Endothelial cell of umbilical vein (primary cell): ENCODE data around the gene CARMIL1. TPM values are rescaled to one million over a fixed set of nuclear protein-coding genes. Genes with fewer than 3 reads are reported as not detected.

Experiments
- BruUV-seq: library from RNA; stranded (reverse); fragments of 400-500 nt; replicated peaks from 2 replicates; lab custom pipeline; 2021; lab: Mats Ljungman, UMichigan
- CTCF ChIA-PET: fragments of 300-600, 350-600 bp; sonication (Branson Sonifier 250); formaldehyde crosslinking; loops from one replicate; lab custom pipeline; 2021; ENCODE audit warnings: antibody characterized with exemption, inconsistent platforms; lab: Charles Lee
- POLR2A ChIA-PET: fragments of 300-600, 350-600 bp; sonication (Branson Sonifier 250); formaldehyde crosslinking; loops from one replicate; lab custom pipeline; 2021; ENCODE audit warnings: antibody characterized with exemption, inconsistent platforms; lab: Charles Lee
- DNase-seq: peaks from one replicate; pipeline ENCODE4 v3.0.0-alpha.2; 2011; ENCODE audit warnings: low read depth, low spot score
- FAIRE-seq: peaks from 2 replicates; lab custom pipeline; 2011; peaks lifted over from hg19 to GRCh38; lab: Jason Lieb, UNC
- H2AFZ ChIP-seq: 2 replicates; pipeline ENCODE4 v1.6.0; 2012; ENCODE audit warnings: low read depth, low read length, control low read depth, inconsistent platforms
- H3K27ac ChIP-seq: 2 replicates; pipeline ENCODE4 v1.5.1; 2011; ENCODE audit warnings: low read depth, mild to moderate bottlenecking, control low read depth, low read length, moderate library complexity; ENCODE audit not compliant: insufficient read depth
- H3K27me3 ChIP-seq, 2 experiments: 2 replicates each; pipeline versions ENCODE4 v1.6.0 to v1.6.1; 2011; ENCODE audit warnings: low read length in 2 of 2, mixed read lengths in 1 of 2; ENCODE audit not compliant: control insufficient read depth in 2 of 2, insufficient read depth in 2 of 2
- H3K36me3 ChIP-seq, 2 experiments: 2 replicates in 1 of 2; 3 replicates in 1 of 2; pipeline ENCODE4 v1.5.1; 2011; ENCODE audit warnings: low read length in 2 of 2, mild to moderate bottlenecking in 1 of 2, moderate library complexity in 1 of 2; ENCODE audit not compliant: control insufficient read depth in 2 of 2, insufficient read depth in 2 of 2; ENCODE audit errors: extremely low read depth in 1 of 2
- H3K4me1 ChIP-seq: 3 replicates; pipeline ENCODE4 v1.5.1; 2011; ENCODE audit warnings: mild to moderate bottlenecking, low read length; ENCODE audit not compliant: control insufficient read depth, insufficient read depth; ENCODE audit errors: extremely low read depth
- H3K4me2 ChIP-seq: 2 replicates; pipeline ENCODE4 v1.6.1; 2011; ENCODE audit warnings: low read length, control low read depth, mixed read lengths; ENCODE audit not compliant: insufficient read depth
- H3K4me3 ChIP-seq, 3 experiments: fragments of 200-600 bp in 1 of 3; sonication (generic), shearing (Covaris generic) in 1 of 3; replicated peaks in 1 of 3; 2 replicates each; pipeline ENCODE4 v1.5.1; 2011 to 2016; ENCODE audit warnings: control low read depth in 3 of 3, low read length in 3 of 3, mild to moderate bottlenecking in 2 of 3, inconsistent platforms in 1 of 3, low read depth in 1 of 3, moderate library complexity in 1 of 3; ENCODE audit not compliant: insufficient read depth in 1 of 3
- H3K79me2 ChIP-seq: 2 replicates; pipeline ENCODE4 v1.6.0; 2012; ENCODE audit warnings: low read length, inconsistent platforms; ENCODE audit not compliant: control insufficient read depth, insufficient read depth
- H3K9ac ChIP-seq: replicated peaks from 2 replicates; pipeline ENCODE3; 2011; ENCODE audit warnings: low read length, control low read depth; ENCODE audit not compliant: insufficient read depth; ENCODE audit errors: extremely low read depth
- H3K9me1 ChIP-seq: replicated peaks from 3 replicates; pipeline ENCODE4 v1.6.0; 2011; ENCODE audit warnings: mild to moderate bottlenecking, low read length; ENCODE audit not compliant: control insufficient read depth, insufficient read depth; ENCODE audit errors: extremely low read depth
- H3K9me3 ChIP-seq: replicated peaks from 2 replicates; pipeline ENCODE4 v1.5.1; 2012; ENCODE audit warnings: low read length, inconsistent platforms; ENCODE audit not compliant: control insufficient read depth, insufficient read depth
- H4K20me1 ChIP-seq: replicated peaks from 2 replicates; pipeline ENCODE3; 2011; ENCODE audit warnings: mild to moderate bottlenecking, low read length; ENCODE audit not compliant: control insufficient read depth, insufficient read depth; ENCODE audit errors: extremely low read depth
- EZH2 ChIP-seq: IDR thresholded peaks from 2 replicates; pipeline ENCODE4 v1.6.1; 2012; ENCODE audit warnings: borderline replicate concordance, low read depth, mild to moderate bottlenecking, moderate library complexity, low read length, inconsistent platforms; ENCODE audit not compliant: severe bottlenecking
- FOS ChIP-seq: IDR thresholded peaks from 2 replicates; pipeline ENCODE4 v1.6.1; 2011; ENCODE audit warnings: mild to moderate bottlenecking, low read length, moderate library complexity, borderline replicate concordance; ENCODE audit not compliant: insufficient read depth
- GATA2 ChIP-seq: IDR thresholded peaks from 2 replicates; pipeline ENCODE4 v1.7.0; 2011; ENCODE audit warnings: low read depth, mild to moderate bottlenecking, moderate library complexity, mixed read lengths, low read length; ENCODE audit not compliant: insufficient read length, insufficient read depth
- JUN ChIP-seq: IDR thresholded peaks from 2 replicates; pipeline ENCODE4 v1.6.1; 2011; ENCODE audit warnings: borderline replicate concordance, low read depth; ENCODE audit not compliant: insufficient read length, insufficient read depth
- MAX ChIP-seq: IDR thresholded peaks from 2 replicates; pipeline ENCODE4 v1.6.1; 2011; ENCODE audit not compliant: insufficient read depth, insufficient read length
- MYC ChIP-seq: IDR thresholded peaks from one replicate; pipeline ENCODE4 v1.6.1; 2011; ENCODE audit warnings: mild to moderate bottlenecking, low read depth, low read length
- POLR2A ChIP-seq: IDR thresholded peaks from 2 replicates; pipeline ENCODE4 v1.6.1; 2012; ENCODE audit warnings: low read depth, mild to moderate bottlenecking, control low read depth, low read length
- POLR2AphosphoS5 ChIP-seq: IDR thresholded peaks from 2 replicates; pipeline ENCODE4 v1.6.1; 2012; ENCODE audit warnings: low read depth, mild to moderate bottlenecking, control low read depth, low read length, moderate library complexity; ENCODE audit not compliant: insufficient read depth
- dilution Hi-C: fragments of 300-500 bp; cut with MboI; formaldehyde crosslinking; loops from one replicate; pipeline ENCODE4 v1.15.0; 2019; ENCODE audit warnings: low sequenced_read_pairs; ENCODE audit not compliant: extremely low pct_ligation_motif_present
- intact Hi-C: fragments of 100-400 bp; cut with micrococcal nuclease; formaldehyde crosslinking; loops from one replicate; pipeline ENCODE4 v1.10.0; 2022
- polyA plus RNA-seq, 4 experiments: library from polyadenylated mRNA; depleted of rRNA in 3 of 4; stranded (reverse) in 3 of 4; unstranded in 1 of 4; fragments of >200 nt; gene quantifications; 2 replicates each; pipeline versions ENCODE4 v1.2.1 to v1.2.3, GENCODE V29; 2011 to 2012; ENCODE audit warnings: missing spikeins in 1 of 4
- total RNA-seq: library from RNA; stranded (reverse); gene quantifications from 2 replicates; pipeline ENCODE4 v1.2.3, GENCODE V29; 2021
- TF ChIP-seq, protein P1 (sequence below), 2 donors: IDR thresholded peaks; 1 replicate in 1 of 2; 2 replicates in 1 of 2; pipeline ENCODE4 v1.5.1; 2011; ENCODE audit warnings: low read length in 2 of 2, mild to moderate bottlenecking in 2 of 2, moderate library complexity in 2 of 2, control low read depth in 1 of 2, inconsistent platforms in 1 of 2, low read depth in 1 of 2; ENCODE audit not compliant: insufficient read depth in 1 of 2; ENCODE audit errors: extremely low read depth in 1 of 2

The CARMIL1 gene
- total and polyA plus RNA-seq, 2 donors (not counting 3 experiments of a cell fraction or from before 2014, with no cell fraction given) = 1.3 to 8.7 TPM

DNA sequence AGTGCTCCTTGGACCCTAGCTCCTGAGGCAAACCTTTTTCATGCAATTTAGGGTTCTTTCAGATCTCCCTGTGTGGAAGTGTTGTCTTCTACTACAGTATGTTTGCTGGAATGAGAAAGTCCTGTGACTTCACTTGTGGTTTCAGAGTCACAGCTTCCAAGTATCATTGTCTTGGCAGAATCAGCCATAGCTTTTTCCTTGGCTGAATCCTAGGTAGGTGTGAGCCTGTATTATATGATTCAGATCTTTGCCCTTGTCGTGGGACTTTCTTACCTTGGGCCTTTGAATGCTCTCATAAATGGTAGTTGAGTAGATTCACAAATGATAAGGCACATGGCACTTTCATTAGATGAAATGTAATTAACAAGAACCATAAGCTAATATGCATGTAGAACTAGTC is 16.5 kb downstream of the CARMIL1 start:
- Histone ChIP-seq H3K9me1 (no peaks in the 10 kb centered on the region), H3K27ac (no peak overlapping the region), H3K9ac (no peak overlapping the region), H2AFZ (no peak overlapping the region), H3K79me2 (no peaks in the 10 kb centered on the region), H4K20me1 (no peaks in the 10 kb centered on the region), H3K4me1 (no peaks in the 10 kb centered on the region), H3K4me3 (no peak overlapping the region), H3K9me3 (no peaks in the 10 kb centered on the region), H3K4me2 (no peak overlapping the region), H3K27me3 (no peaks in the 10 kb centered on the region), H3K36me3 (no peaks in the 10 kb centered on the region)
- ChIA-PET CTCF (interaction anchor here (1.3 kb wide), 1 partner anchor 30 kb away, joined by 7 read pairs; no protein-coding TSS in a partner anchor), POLR2A (no interaction called here)
- no peak for DNase-seq
- dilution Hi-C loops = no loop called here
- no TSS peak for BruUV-seq
- intact Hi-C loops = no loop called here
- TF ChIP-seq POLR2AphosphoS5 = no peak
- no peak for TF ChIP-seq FOS
- TF ChIP-seq MAX = no peak
- no peak for TF ChIP-seq POLR2A
- TF ChIP-seq, protein P1, sequence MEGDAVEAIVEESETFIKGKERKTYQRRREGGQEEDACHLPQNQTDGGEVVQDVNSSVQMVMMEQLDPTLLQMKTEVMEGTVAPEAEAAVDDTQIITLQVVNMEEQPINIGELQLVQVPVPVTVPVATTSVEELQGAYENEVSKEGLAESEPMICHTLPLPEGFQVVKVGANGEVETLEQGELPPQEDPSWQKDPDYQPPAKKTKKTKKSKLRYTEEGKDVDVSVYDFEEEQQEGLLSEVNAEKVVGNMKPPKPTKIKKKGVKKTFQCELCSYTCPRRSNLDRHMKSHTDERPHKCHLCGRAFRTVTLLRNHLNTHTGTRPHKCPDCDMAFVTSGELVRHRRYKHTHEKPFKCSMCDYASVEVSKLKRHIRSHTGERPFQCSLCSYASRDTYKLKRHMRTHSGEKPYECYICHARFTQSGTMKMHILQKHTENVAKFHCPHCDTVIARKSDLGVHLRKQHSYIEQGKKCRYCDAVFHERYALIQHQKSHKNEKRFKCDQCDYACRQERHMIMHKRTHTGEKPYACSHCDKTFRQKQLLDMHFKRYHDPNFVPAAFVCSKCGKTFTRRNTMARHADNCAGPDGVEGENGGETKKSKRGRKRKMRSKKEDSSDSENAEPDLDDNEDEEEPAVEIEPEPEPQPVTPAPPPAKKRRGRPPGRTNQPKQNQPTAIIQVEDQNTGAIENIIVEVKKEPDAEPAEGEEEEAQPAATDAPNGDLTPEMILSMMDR (IDR thresholded peaks at IDR 0.05; ENCODE audit: extremely low read depth in 1 of 2, insufficient read depth in 1 of 2, low read depth in 1 of 2, low read length in 2 of 2) = no peak
- no peak for TF ChIP-seq EZH2
- no peak for TF ChIP-seq MYC
- no peak for TF ChIP-seq GATA2
- TF ChIP-seq JUN = no peak
- no peak for FAIRE-seq
